PC-9 (cell line): ENCODE data around the gene PRKACA. TPM values are rescaled to one million over a fixed set of nuclear protein-coding genes. Genes with fewer than 3 reads are reported as not detected.

Source experiments
- BruUV-seq: library from RNA; stranded (reverse); fragments of 400-500 nt; replicated peaks from 2 replicates; lab custom pipeline; 2021; lab: Mats Ljungman, UMichigan
- CTCF ChIA-PET: fragments of 300-600 bp; sonication (Branson Sonifier 250); formaldehyde crosslinking; loops from one replicate; lab custom pipeline; 2022; ENCODE audit warnings: antibody characterized with exemption; lab: Charles Lee
- POLR2A ChIA-PET: fragments of 300-600 bp; sonication (Branson Sonifier 250); formaldehyde crosslinking; loops from one replicate; lab custom pipeline; 2022; ENCODE audit warnings: antibody characterized with exemption; ENCODE audit not compliant: unreplicated experiment; lab: Charles Lee
- DNase-seq, 2 experiments: peaks; one replicate each; pipeline versions ENCODE4 v3.0.0 to v3.0.0-alpha.2; 2015 to 2022; ENCODE audit warnings: mixed read lengths in 1 of 2
- H2AFZ ChIP-seq: fragments of 200-600 bp; sonication (generic); 2 replicates; pipeline ENCODE4 v1.8.1; 2017; ENCODE audit warnings: antibody characterized with exemption
- H3F3A ChIP-seq: fragments of 200-600 bp; sonication (generic); 2 replicates; pipeline ENCODE4 v1.8.1; 2017; ENCODE audit warnings: antibody characterized with exemption, mild to moderate bottlenecking, low read depth; ENCODE audit not compliant: insufficient read depth
- H3K27ac ChIP-seq: fragments of 200-600 bp; sonication (generic); 2 replicates; pipeline ENCODE4 v1.6.1; 2016; ENCODE audit warnings: mixed run types
- H3K27me3 ChIP-seq: fragments of 200-600 bp; sonication (generic); 2 replicates; pipeline ENCODE4 v1.6.1; 2016; ENCODE audit warnings: low read depth, mixed run types; ENCODE audit not compliant: insufficient read depth
- H3K36me3 ChIP-seq: fragments of 200-600 bp; sonication (generic); 2 replicates; pipeline ENCODE4 v1.6.1; 2016; ENCODE audit warnings: low read depth, mixed run types
- H3K4me1 ChIP-seq: fragments of 200-600 bp; sonication (generic); replicated peaks from 2 replicates; pipeline ENCODE4 v1.6.1; 2016; ENCODE audit warnings: mixed run types; ENCODE audit not compliant: insufficient read depth
- H3K4me2 ChIP-seq: fragments of 200-600 bp; sonication (generic); 2 replicates; pipeline ENCODE4 v1.6.1; 2017; ENCODE audit warnings: mixed run types
- H3K4me3 ChIP-seq: fragments of 200-600 bp; sonication (generic); 2 replicates; pipeline ENCODE4 v1.6.1; 2016; ENCODE audit warnings: mixed run types
- H3K79me2 ChIP-seq: fragments of 200-600 bp; sonication (generic); 2 replicates; pipeline ENCODE4 v1.6.1; 2017; ENCODE audit warnings: low read depth, mixed run types
- H3K9me2 ChIP-seq: fragments of 200-600 bp; sonication (generic); 2 replicates; pipeline ENCODE4 v1.8.1; 2017; ENCODE audit warnings: mild to moderate bottlenecking; ENCODE audit not compliant: insufficient read depth
- H3K9me3 ChIP-seq: fragments of 200-600 bp; sonication (generic); 2 replicates; pipeline ENCODE4 v1.8.1; 2016; ENCODE audit warnings: low read depth; ENCODE audit not compliant: insufficient read depth
- H4K20me1 ChIP-seq: fragments of 200-600 bp; sonication (generic); 2 replicates; pipeline ENCODE4 v1.8.1; 2017; ENCODE audit not compliant: insufficient read depth
- CTCF ChIP-seq: fragments of 200-600 bp; sonication (generic); conservative IDR thresholded peaks from 2 replicates; pipeline ENCODE4 v1.6.1; 2017; ENCODE audit warnings: mixed run types, antibody characterized with exemption, mild to moderate bottlenecking, moderate library complexity
- EZH2 ChIP-seq: fragments of 200-600 bp; sonication (generic); IDR thresholded peaks from 2 replicates; pipeline ENCODE4 v1.8.0; 2017; ENCODE audit warnings: antibody characterized with exemption, low read depth
- intact Hi-C: fragments of 100-400 bp; cut with micrococcal nuclease; formaldehyde crosslinking; loops from one replicate; pipeline ENCODE4 v1.10.0; 2022; ENCODE audit not compliant: unreplicated experiment
- total RNA-seq: library from RNA; stranded (reverse); gene quantifications from 2 replicates; pipeline ENCODE4 v1.2.3, GENCODE V29; 2021

PRKACA gene
- total RNA-seq, 1 experiment from 2014 or later = 82.8 TPM

DNA sequence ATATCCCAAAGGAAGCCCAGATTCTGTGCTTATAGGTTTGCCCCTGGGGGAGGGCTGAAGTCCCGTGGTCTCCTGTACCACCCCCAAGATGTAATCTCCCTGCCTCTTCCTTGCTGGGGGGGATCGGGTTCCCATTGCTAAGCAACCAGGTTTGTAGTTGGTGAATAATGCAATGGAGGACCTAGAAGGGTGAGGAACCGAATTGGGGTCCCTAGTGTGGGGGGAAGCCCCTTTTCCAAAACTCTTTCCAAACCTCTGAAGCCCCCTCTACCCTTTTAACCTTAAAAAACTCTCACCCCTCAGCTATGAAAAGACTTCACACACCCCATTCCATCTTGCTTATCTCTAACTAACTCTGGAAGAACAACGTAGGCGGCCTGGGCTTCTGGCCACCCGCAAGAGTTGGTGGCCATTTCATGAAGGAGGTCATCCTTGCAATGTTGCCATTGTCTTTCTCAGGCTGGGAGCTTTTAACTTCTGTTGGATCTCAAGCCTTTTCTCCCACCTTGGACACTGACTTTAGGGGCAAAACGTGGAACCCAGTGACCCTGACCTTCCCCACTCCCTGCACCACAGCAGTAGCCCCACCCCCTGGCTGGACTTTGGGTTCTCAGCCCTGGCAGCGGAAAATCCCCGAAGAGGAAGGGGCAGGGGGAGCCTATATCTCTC is 56.3 kb downstream of the PRKACA start:
- Histone ChIP-seq H3K4me1 (peaks cover 21% of the 10 kb centered on the region), H3K79me2 (no peaks in the 10 kb centered on the region), H3K36me3 (no peaks in the 10 kb centered on the region), H3K4me3 (peak overlapping the region; percentile 44; the same call in 1 of the 2 replicates), H3K4me2 (peak overlapping the region; percentile 77), H3F3A (peaks cover 25% of the 10 kb centered on the region; the same call in 1 of the 2 replicates), H4K20me1 (no peaks in the 10 kb centered on the region), H2AFZ (no peak overlapping the region), H3K9me3 (no peaks in the 10 kb centered on the region), H3K27me3 (no peaks in the 10 kb centered on the region), H3K9me2 (no peaks in the 10 kb centered on the region), H3K27ac (0 out of 2 replicates have a peak overlapping the region, but pooled peaks have one; percentile 16)
- BruUV-seq = TSS peak; percentile 46
- TF ChIP-seq CTCF = no peak
- no peak for TF ChIP-seq EZH2
- ChIA-PET POLR2A (interaction anchor here (0.5 to 0.9 kb wide), 4 partner anchors 29 to 273 kb away, joined by 3 to 14 read pairs (median 4); partner anchors contain the start of gene RFX1), CTCF (no interaction called here)
- peak; percentile 32 to 50 for DNase-seq
- intact Hi-C loops = no loop called here

- Histone ChIP-seq H4K20me1 (no peaks in the 10 kb centered on the region), H3K36me3 (no peaks in the 10 kb centered on the region), H3K9me3 (no peaks in the 10 kb centered on the region), H3K79me2 (no peaks in the 10 kb centered on the region), H3K27ac (no peak overlapping the region), H3F3A (peaks cover 25% of the 10 kb centered on the region; the same call in 1 of the 2 replicates), H2AFZ (no peak overlapping the region), H3K4me3 (no peak overlapping the region), H3K27me3 (no peaks in the 10 kb centered on the region), H3K4me2 (no peak overlapping the region), H3K4me1 (peaks cover 21% of the 10 kb centered on the region), H3K9me2 (no peaks in the 10 kb centered on the region)
- no peak for DNase-seq
- ChIA-PET CTCF (interaction anchor here (0.6 kb wide), 1 partner anchor 170 kb away, joined by 3 read pairs; no protein-coding TSS in a partner anchor), POLR2A (interaction anchor here (0.7 kb wide), 1 partner anchor 107 kb away, joined by 4 read pairs; the partner anchor contains the start of gene DCAF15)
- no peak for TF ChIP-seq EZH2
- TF ChIP-seq CTCF = no peak
- intact Hi-C loops = no loop called here
- BruUV-seq = no TSS peak
Observed at GRCh38 chr19:14059652-14060155, 57.9 kb downstream of the PRKACA start.

DNA sequence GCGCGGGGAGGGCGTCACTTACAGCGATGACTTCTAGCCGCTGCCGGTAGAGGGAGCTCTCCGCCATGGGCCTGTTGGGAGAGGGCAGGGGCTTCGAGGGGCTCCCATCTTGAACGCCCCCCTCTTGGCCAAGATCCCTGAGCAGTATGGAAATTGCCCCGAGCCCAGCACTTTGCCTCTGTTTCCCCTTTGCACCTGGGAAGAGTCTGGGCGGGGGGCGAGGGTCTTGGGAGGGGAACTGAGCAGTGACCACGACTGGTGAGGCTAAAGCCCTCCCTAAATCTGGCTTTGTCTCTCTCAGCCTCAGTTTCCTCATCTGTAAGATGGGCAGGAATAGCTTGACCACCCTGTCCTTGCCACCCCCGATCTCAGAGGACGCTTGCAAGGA is 58.5 kb downstream of the PRKACA start:
- POLR2A ChIA-PET = interaction anchor here (0.7 kb wide), 1 partner anchor 107 kb away, joined by 4 read pairs; the partner anchor contains the start of gene DCAF15
- Histone ChIP-seq H3K36me3 (no peaks in the 10 kb centered on the region), H3K79me2 (no peaks in the 10 kb centered on the region), H3K27me3 (no peaks in the 10 kb centered on the region), H3K4me1 (peaks cover 21% of the 10 kb centered on the region), H3K27ac (no peak overlapping the region), H4K20me1 (no peaks in the 10 kb centered on the region), H3K4me3 (no peak overlapping the region), H3K4me2 (no peak overlapping the region), H2AFZ (no peak overlapping the region), H3F3A (peaks cover 25% of the 10 kb centered on the region; the same call in 1 of the 2 replicates), H3K9me2 (no peaks in the 10 kb centered on the region), H3K9me3 (no peaks in the 10 kb centered on the region)
- BruUV-seq = no TSS peak
- intact Hi-C loops = no loop called here
- TF ChIP-seq EZH2 (no peak), CTCF (no peak)
- CTCF ChIA-PET = interaction anchor here (0.6 kb wide), 1 partner anchor 169 kb away, joined by 3 read pairs; no protein-coding TSS in a partner anchor
- no peak for DNase-seq
